ENCODE measurements around the gene CD4. TPM values are rescaled to one million over a fixed set of nuclear protein-coding genes. Genes with fewer than 3 reads are reported as not detected.

The CD4 gene
- total RNA-seq, 1 donor from 2014 or later, result not detected

DNA sequence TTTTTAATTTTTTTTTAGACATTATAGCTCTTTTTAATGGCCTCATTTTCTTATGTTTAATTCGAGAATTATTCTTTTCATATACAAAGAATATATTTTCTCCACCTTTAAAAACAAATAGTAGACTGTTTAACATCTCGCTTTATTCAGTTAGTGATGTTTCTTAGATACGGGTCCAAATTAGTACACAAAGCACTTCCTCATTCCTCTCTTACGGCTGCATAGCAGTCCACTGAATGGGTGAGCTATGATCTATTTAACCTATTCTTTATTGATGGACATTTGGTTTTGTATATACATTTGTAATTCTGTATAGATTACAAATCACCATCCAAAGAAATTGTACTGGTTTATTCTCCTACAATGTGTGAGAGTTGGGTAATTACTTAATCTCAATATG is 24.0 kb downstream of the CD4 start:
- no peak for DNase-seq (ENCODE audit: low read depth, low spot score)

- no peak for DNase-seq (ENCODE audit: low read depth, low spot score)
These were observed 27.3 kb downstream of the CD4 start for GRCh38 chr12:6816598-6816997.

GRCh38 chr12:6817098-6817497 is 27.8 kb downstream of the CD4 start:
- DNase-seq (ENCODE audit: low read depth, low spot score), result no peak

DNA sequence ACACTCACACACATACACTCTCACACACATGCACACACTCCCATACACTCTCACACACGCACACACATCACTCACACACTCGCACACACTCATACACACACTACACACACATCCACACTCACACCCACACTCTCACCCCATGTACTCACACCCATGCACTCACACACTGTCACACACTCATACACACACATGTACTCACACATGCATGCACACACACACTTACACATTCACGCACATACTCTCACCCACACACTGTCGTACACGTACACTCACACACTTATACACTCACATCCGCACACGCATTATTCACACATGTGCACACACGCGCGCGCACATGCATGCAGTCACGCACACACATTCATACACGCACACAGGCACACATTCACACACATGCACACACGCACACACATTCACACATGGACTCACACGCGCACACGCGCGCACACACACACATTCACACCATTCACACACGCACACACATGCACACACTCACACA is 28.4 kb downstream of the CD4 start:
- no peak for DNase-seq (ENCODE audit: low read depth, low spot score)

DNA sequence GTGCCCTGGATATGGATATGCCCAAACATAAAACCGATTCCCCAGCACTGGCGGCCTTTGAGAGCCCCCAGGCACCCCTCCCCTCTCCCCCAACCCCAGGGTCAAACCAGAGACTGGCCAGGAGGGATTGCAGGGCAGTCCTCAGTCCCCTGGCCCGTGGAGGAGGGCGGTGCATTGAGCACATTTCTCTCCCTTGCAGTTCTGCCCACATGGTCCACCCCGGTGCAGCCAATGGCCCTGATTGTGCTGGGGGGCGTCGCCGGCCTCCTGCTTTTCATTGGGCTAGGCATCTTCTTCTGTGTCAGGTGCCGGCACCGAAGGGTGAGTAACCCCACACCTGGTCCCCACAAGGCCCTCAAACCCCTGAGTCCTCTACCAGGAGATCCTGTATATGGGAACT is 28.9 kb downstream of the CD4 start:
- no peak for DNase-seq (ENCODE audit: low read depth, low spot score)

DNA sequence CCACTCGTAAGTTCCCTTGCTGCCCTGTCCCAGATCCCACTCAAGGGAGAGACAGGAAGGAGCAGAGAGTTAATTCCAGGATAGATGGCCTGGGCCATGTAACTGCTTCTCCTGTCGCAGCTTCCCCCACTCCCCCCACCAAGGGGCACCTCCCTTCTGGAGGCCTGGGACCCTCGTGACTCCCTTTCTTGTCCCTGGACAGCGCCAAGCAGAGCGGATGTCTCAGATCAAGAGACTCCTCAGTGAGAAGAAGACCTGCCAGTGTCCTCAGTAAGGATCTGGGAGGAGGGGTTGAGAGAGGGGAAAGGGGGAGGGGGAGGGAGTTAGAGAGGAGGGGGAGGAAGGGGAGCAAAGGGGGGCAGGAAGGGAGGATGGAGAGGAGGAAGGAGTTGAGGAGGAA is 29.3 kb downstream of the CD4 start:
- DNase-seq (ENCODE audit: low read depth, low spot score), result no peak

GRCh38 chr12:6819106-6820030 is 30.0 kb downstream of the CD4 start:
- DNase-seq (ENCODE audit: low read depth, low spot score), result no peak

- no peak for DNase-seq (ENCODE audit: low read depth, low spot score)
These were observed 30.8 kb downstream of the CD4 start for GRCh38 chr12:6820166-6820565.

GRCh38 chr12:6821591-6822425 is 32.5 kb downstream of the CD4 start, which contains the start of gene GPR162:
GPR162 (plus strand) TSS chr12:6821821; CDS start chr12:6823899, 2,078 bp downstream.
- no peak for DNase-seq (ENCODE audit: low read depth, low spot score)

GRCh38 chr12:6822426-6823135 is 33.3 kb downstream of the CD4 start:
- DNase-seq (ENCODE audit: low read depth, low spot score), result no peak

DNA sequence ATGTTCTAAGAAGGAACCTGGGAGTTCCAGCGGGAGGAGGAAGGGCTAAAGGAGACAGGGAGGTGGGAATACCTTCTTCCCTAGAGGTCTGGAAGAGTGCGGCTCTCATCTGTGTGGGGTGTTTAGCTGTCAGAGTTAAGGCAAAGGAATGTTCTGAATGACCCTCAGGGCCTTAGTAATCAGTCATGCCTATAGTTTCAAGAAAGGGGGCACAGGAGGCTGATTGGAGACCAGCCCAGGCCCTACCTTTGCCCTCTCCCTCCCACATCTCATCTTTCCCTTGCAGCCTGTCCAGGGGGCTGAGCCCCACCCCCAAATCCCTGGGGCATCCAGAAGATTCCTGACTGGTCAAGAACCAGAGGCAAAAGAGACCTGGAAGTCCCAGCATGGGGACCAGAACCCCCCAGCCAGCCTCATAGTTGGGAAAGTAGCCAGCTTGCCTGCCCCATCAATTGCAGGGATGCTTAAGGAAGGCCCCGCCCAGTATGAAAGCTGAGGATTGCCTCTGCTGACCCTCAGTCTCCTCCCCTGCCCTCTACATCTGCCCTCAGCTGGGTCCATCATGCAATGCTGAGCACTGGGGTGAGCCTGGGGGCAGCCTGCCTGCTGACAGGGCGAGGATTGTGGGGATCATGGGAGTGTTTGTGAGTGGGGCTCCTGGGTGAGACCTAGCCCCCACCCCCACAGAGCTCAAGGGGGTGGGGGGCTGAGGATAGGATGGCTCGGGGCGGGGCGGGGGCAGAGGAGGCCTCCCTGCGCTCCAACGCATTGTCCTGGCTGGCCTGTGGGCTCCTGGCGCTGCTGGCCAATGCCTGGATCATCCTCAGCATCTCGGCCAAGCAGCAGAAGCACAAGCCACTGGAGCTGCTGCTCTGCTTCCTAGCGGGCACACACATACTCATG is 34.1 kb downstream of the CD4 start:
- DNase-seq (ENCODE audit: low read depth, low spot score), result no peak

GRCh38 chr12:6824085-6824775 is 34.9 kb downstream of the CD4 start:
- DNase-seq (ENCODE audit: low read depth, low spot score), result no peak

GRCh38 chr12:6824901-6825381 is 35.6 kb downstream of the CD4 start:
- no peak for DNase-seq (ENCODE audit: low read depth, low spot score)

- peak; percentile 33 for DNase-seq (ENCODE audit: low read depth, low spot score)
These were observed 36.2 kb downstream of the CD4 start for GRCh38 chr12:6825398-6826124.

DNA sequence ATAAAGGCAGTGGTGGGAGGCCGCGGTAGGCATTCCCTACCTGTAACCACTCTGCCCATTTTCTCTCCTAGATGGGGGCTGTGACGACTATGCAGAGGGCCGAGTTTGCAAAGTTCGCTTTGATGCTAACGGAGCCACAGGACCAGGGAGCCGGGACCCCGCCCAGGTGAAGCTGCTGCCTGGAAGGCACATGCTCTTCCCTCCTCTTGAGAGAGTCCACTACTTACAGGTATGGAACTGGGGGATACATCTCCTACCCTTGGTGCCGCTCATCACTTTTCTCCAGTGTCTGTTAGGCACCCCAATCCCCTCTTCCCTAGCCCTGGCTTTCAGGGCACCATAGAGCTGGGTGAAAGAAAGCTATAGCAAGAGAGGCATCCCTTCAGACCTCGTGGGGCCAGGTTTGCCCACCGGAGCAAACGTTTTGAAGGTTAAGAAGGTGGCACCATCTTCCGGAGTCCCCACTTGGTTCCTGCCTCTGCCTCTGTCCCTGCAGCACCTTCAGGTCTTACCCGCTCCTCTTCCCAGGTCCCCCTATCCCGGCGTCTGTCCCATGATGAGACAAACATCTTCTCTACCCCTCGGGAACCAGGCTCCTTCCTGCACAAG is 36.9 kb downstream of the CD4 start:
- no peak for DNase-seq (ENCODE audit: low read depth, low spot score)

- DNase-seq (ENCODE audit: low read depth, low spot score), result no peak
These were observed 37.6 kb downstream of the CD4 start for GRCh38 chr12:6826734-6827436.

GRCh38 chr12:6827437-6827911 is 38.1 kb downstream of the CD4 start:
- DNase-seq (ENCODE audit: low read depth, low spot score), result no peak

All from pulmonary artery endothelial cell (primary cell).